ENCODE measurements around the gene MFSD12. TPM values are rescaled to one million over a fixed set of nuclear protein-coding genes. Genes with fewer than 3 reads are reported as not detected.

The MFSD12 gene
- polyA plus RNA-seq, 3 donors, result 47.9 to 150 (median 55.5) TPM

DNA sequence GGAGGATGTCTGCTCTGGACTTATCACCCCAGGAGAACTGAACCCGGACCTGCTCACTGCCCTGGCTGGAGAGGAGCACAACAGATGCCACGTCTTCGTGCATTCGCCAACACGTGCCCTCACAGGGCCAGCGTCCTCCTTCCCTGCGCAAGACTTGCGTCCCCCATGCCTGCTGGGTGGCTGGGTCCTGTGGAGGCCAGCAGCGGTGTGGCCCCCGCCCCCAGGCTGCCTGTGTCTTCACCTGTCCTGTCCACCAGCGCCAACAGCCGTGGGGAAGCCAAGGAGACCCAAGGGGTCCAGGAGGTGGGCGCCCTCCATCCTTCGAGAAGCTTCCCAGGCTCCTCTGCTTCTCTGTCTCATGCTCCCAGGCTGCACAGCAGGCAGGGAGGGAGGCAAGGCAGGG, 21.8 kb downstream of the MFSD12 start:
- Histone ChIP-seq H3K27ac (ENCODE audit: low read depth in 1 of 2, low read length in 2 of 2) (no peak overlapping the region), H3K9me3 (replicated peaks in 1 of 2; ENCODE audit: control insufficient read depth in 1 of 2, insufficient read depth in 1 of 2, low read length in 2 of 2) (no peaks in the 10 kb centered on the region), H3K27me3 (ENCODE audit: control insufficient read depth in 2 of 2, insufficient read depth in 2 of 2, low read length in 2 of 2) (no peaks in the 10 kb centered on the region), H3K4me3 (replicated peaks in 1 of 3; ENCODE audit: low read depth in 2 of 3, low read length in 3 of 3) (no peak overlapping the region), H4K20me1 (ENCODE audit: insufficient read depth, low read length) (peaks cover 47% of the 10 kb centered on the region), H3K36me3 (replicated peaks in 1 of 2; ENCODE audit: control insufficient read depth in 1 of 2, insufficient read depth in 2 of 2, low read length in 2 of 2) (peaks cover 51 to 71% of the 10 kb centered on the region in 2 donors), H3K4me2 (replicated peaks; ENCODE audit: extremely low read depth, low read length, poor library complexity, severe bottlenecking) (no peak overlapping the region), H3K4me1 (ENCODE audit: control insufficient read depth in 1 of 2, insufficient read depth in 2 of 2, low read length in 2 of 2) (peaks cover 0 to 5% of the 10 kb centered on the region in 2 donors), H3K79me2 (ENCODE audit: insufficient read depth, low read length) (no peaks in the 10 kb centered on the region), H2AFZ (ENCODE audit: insufficient read depth, low read depth, low read length, poor library complexity, severe bottlenecking) (no peak overlapping the region), H3K9ac (ENCODE audit: insufficient read depth, low read length, poor library complexity, severe bottlenecking) (no peak overlapping the region)
- peaks cover 0 to 5% (median 2%) of the 10 kb centered on the region in 7 donors for H3K9me3 Mint-ChIP-seq
- no peaks in the 10 kb centered on the region for H3K27me3 Mint-ChIP-seq (ENCODE audit: low read depth in 3 of 3)
- intact Hi-C loops (cut with micrococcal nuclease), result no loop called here
- DNase-seq, result no peak
- WGBS (ENCODE audit: insufficient coverage), result 98% methylated on average over 10 of the region's 14 CpGs
- H3K27ac Mint-ChIP-seq, result no peak overlapping the region
- H3K4me3 Mint-ChIP-seq, result no peak overlapping the region
- peaks cover 35 to 60% of the 10 kb centered on the region in 2 donors for H3K36me3 Mint-ChIP-seq
- H3K4me1 Mint-ChIP-seq, result peaks cover 10% of the 10 kb centered on the region
- TF ChIP-seq, protein P1, sequence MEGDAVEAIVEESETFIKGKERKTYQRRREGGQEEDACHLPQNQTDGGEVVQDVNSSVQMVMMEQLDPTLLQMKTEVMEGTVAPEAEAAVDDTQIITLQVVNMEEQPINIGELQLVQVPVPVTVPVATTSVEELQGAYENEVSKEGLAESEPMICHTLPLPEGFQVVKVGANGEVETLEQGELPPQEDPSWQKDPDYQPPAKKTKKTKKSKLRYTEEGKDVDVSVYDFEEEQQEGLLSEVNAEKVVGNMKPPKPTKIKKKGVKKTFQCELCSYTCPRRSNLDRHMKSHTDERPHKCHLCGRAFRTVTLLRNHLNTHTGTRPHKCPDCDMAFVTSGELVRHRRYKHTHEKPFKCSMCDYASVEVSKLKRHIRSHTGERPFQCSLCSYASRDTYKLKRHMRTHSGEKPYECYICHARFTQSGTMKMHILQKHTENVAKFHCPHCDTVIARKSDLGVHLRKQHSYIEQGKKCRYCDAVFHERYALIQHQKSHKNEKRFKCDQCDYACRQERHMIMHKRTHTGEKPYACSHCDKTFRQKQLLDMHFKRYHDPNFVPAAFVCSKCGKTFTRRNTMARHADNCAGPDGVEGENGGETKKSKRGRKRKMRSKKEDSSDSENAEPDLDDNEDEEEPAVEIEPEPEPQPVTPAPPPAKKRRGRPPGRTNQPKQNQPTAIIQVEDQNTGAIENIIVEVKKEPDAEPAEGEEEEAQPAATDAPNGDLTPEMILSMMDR (IDR thresholded peaks at IDR 0.05), result no peak

DNA sequence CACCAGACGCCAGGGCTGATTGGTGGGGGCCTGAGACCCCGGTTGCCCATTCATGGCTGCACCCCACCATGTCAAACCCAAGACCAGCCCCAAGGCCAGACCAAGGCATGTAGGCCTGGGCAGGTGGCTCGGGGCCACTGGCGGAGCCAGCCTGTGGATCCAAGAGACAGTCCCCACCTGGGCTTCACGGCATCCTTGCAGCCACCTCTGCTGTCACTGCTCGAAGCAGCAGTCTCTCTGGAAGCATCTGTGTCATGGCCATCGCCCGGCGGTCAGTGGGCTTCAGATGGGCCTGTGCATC, 22.2 kb downstream of the MFSD12 start:
- H3K4me3 Mint-ChIP-seq, result no peak overlapping the region
- peak overlapping the region in 2 of 7 donors; percentile 60 to 69 for H3K27ac Mint-ChIP-seq
- H3K4me3 ChIP-seq (replicated peaks in 1 of 3; ENCODE audit: low read depth in 2 of 3, low read length in 3 of 3), result no peak overlapping the region
- no peak for DNase-seq
- peaks cover 35 to 60% of the 10 kb centered on the region in 2 donors for H3K36me3 Mint-ChIP-seq
- H3K4me1 Mint-ChIP-seq, result peaks cover 10% of the 10 kb centered on the region
- H3K4me2 ChIP-seq (replicated peaks; ENCODE audit: extremely low read depth, low read length, poor library complexity, severe bottlenecking), result no peak overlapping the region
- H3K36me3 ChIP-seq (replicated peaks in 1 of 2; ENCODE audit: control insufficient read depth in 1 of 2, insufficient read depth in 2 of 2, low read length in 2 of 2), result peaks cover 53 to 75% of the 10 kb centered on the region in 2 donors
- peaks cover 0 to 5% (median 2%) of the 10 kb centered on the region in 7 donors for H3K9me3 Mint-ChIP-seq
- no peaks in the 10 kb centered on the region for H3K27me3 Mint-ChIP-seq (ENCODE audit: low read depth in 3 of 3)
- H3K79me2 ChIP-seq (ENCODE audit: insufficient read depth, low read length), result no peaks in the 10 kb centered on the region
- intact Hi-C loops (cut with micrococcal nuclease), result no loop called here
- no peak overlapping the region for H2AFZ ChIP-seq (ENCODE audit: insufficient read depth, low read depth, low read length, poor library complexity, severe bottlenecking)
- H3K4me1 ChIP-seq (ENCODE audit: control insufficient read depth in 1 of 2, insufficient read depth in 2 of 2, low read length in 2 of 2), result peaks cover 0 to 5% of the 10 kb centered on the region in 2 donors
- TF ChIP-seq, protein P1 (IDR thresholded peaks at IDR 0.05), result no peak
- WGBS (ENCODE audit: insufficient coverage), result 96% methylated on average over 9 of the region's 9 CpGs
- H3K27ac ChIP-seq (ENCODE audit: low read depth in 1 of 2, low read length in 2 of 2), result no peak overlapping the region
- H3K9ac ChIP-seq (ENCODE audit: insufficient read depth, low read length, poor library complexity, severe bottlenecking), result no peak overlapping the region
- H4K20me1 ChIP-seq (ENCODE audit: insufficient read depth, low read length), result peaks cover 47% of the 10 kb centered on the region
- no peaks in the 10 kb centered on the region for H3K27me3 ChIP-seq (ENCODE audit: control insufficient read depth in 2 of 2, insufficient read depth in 2 of 2, low read length in 2 of 2)
- no peaks in the 10 kb centered on the region for H3K9me3 ChIP-seq (replicated peaks in 1 of 2; ENCODE audit: control insufficient read depth in 1 of 2, insufficient read depth in 1 of 2, low read length in 2 of 2)
